Fibroblast of mammary gland (primary cell): ENCODE measurements around the gene ARHGAP32.
A peak's percentile ranks its signal among the peaks of the same experiment; 100 is the strongest.

Experiments used
- DNase-seq: peaks from one replicate; pipeline ENCODE4 v3.0.0-alpha.2; 2010; ENCODE audit warnings: low read depth
- H3K4me3 ChIP-seq: 2 replicates; pipeline ENCODE4 v1.5.1; 2011; ENCODE audit warnings: low read depth, mild to moderate bottlenecking, low read length, moderate library complexity; ENCODE audit not compliant: control insufficient read depth
- CTCF ChIP-seq: conservative IDR thresholded peaks from 2 replicates; pipeline ENCODE4 v1.5.1; 2011; ENCODE audit warnings: low read depth, low read length, inconsistent platforms; ENCODE audit not compliant: control insufficient read depth, insufficient read depth

Gene ARHGAP32

GRCh38 chr11:129115652-129116586, 76.2 kb downstream of the ARHGAP32 start:
- TF ChIP-seq CTCF = no peak
- DNase-seq = peak; percentile 36
- no peak overlapping the region for H3K4me3 ChIP-seq

- DNase-seq = no peak
- no peak for TF ChIP-seq CTCF
- H3K4me3 ChIP-seq = no peak overlapping the region
These were observed 82.4 kb downstream of the ARHGAP32 start for GRCh38 chr11:129109701-129110100.

- no peak overlapping the region for H3K4me3 ChIP-seq
- TF ChIP-seq CTCF = no peak
- no peak for DNase-seq
These were observed 85.3 kb downstream of the ARHGAP32 start for GRCh38 chr11:129106788-129107187.

- no peak for DNase-seq
- no peak overlapping the region for H3K4me3 ChIP-seq
- no peak for TF ChIP-seq CTCF
These were observed 89.4 kb downstream of the ARHGAP32 start for GRCh38 chr11:129102756-129103155.

GRCh38 chr11:129102225-129102624, 89.9 kb downstream of the ARHGAP32 start:
- no peak for DNase-seq
- TF ChIP-seq CTCF = no peak
- no peak overlapping the region for H3K4me3 ChIP-seq

- no peak overlapping the region for H3K4me3 ChIP-seq
- TF ChIP-seq CTCF = no peak
- DNase-seq = no peak
These were observed 98.8 kb downstream of the ARHGAP32 start for GRCh38 chr11:129093283-129093682.
